OCI-LY7 (cell line): ENCODE measurements around the gene CDX4. TPM values are rescaled to one million over a fixed set of nuclear protein-coding genes. Genes with fewer than 3 reads are reported as not detected.
"Not testable (repeated sequence)": the region's sequence is repeated elsewhere in the genome, so short reads cannot be mapped to it uniquely, and the experiment has no call there.

Experiments used
- BruUV-seq: library from RNA; stranded (reverse); fragments of 400-500 nt; replicated peaks from 2 replicates; lab custom pipeline; 2021; lab: Mats Ljungman, UMichigan
- CTCF ChIA-PET: fragments of 300-600 bp; sonication (Branson Sonifier 250); formaldehyde crosslinking; loops from one replicate; lab custom pipeline; 2022; ENCODE audit warnings: antibody characterized with exemption; ENCODE audit not compliant: unreplicated experiment; lab: Charles Lee
- POLR2A ChIA-PET: fragments of 300-600 bp; sonication (Branson Sonifier 250); formaldehyde crosslinking; loops from one replicate; lab custom pipeline; 2022; ENCODE audit warnings: antibody characterized with exemption; lab: Charles Lee
- DNase-seq: peaks from one replicate; pipeline ENCODE4 v3.0.0-alpha.2; 2015; ENCODE audit warnings: low spot score
- H2AFZ ChIP-seq: fragments of 200-600 bp; sonication (generic), shearing (Covaris generic); 2 replicates; pipeline ENCODE4 v1.6.1; 2014; ENCODE audit warnings: mild to moderate bottlenecking, antibody characterized with exemption, low read length, moderate library complexity
- H3K27ac ChIP-seq: fragments of 200-600 bp; sonication (generic); 2 replicates; pipeline ENCODE4 v1.5.1; 2014; ENCODE audit warnings: mixed run types, low read depth, mild to moderate bottlenecking, moderate library complexity, low read length, inconsistent platforms; ENCODE audit not compliant: poor library complexity, severe bottlenecking
- H3K36me3 ChIP-seq: fragments of 200-600 bp; sonication (generic); 2 replicates; pipeline ENCODE4 v1.6.1; 2014; ENCODE audit warnings: mild to moderate bottlenecking, antibody characterized with exemption, low read length, moderate library complexity, mixed read lengths; ENCODE audit not compliant: insufficient read depth
- H3K4me1 ChIP-seq: fragments of 200-600 bp; sonication (generic); 2 replicates; pipeline ENCODE4 v1.5.1; 2014; ENCODE audit warnings: mild to moderate bottlenecking, low read length; ENCODE audit not compliant: insufficient read depth, poor library complexity, severe bottlenecking
- H3K4me2 ChIP-seq: fragments of 200-600 bp; sonication (generic); 2 replicates; pipeline ENCODE4 v1.6.1; 2014; ENCODE audit warnings: mild to moderate bottlenecking, low read length
- H3K4me3 ChIP-seq: fragments of 200-600 bp; sonication (generic); 2 replicates; pipeline ENCODE4 v1.5.1; 2014; ENCODE audit warnings: mild to moderate bottlenecking, low read depth, low read length; ENCODE audit not compliant: poor library complexity, severe bottlenecking
- H3K79me2 ChIP-seq: fragments of 200-600 bp; sonication (generic); 2 replicates; pipeline ENCODE4 v1.6.1; 2016; ENCODE audit warnings: low read depth, mild to moderate bottlenecking, low read length, moderate library complexity, mixed read lengths; ENCODE audit not compliant: insufficient read depth
- H3K9me2 ChIP-seq: fragments of 200-600 bp; sonication (generic); 2 replicates; pipeline ENCODE4 v1.6.1; 2016; ENCODE audit warnings: mild to moderate bottlenecking, low read length, mixed read lengths; ENCODE audit not compliant: insufficient read depth
- H3K9me3 ChIP-seq: fragments of 200-600 bp; sonication (generic); 2 replicates; pipeline ENCODE4 v1.6.1; 2014; ENCODE audit warnings: mild to moderate bottlenecking, mixed run types, low read length, mixed read lengths
- H4K20me1 ChIP-seq: fragments of 200-600 bp; sonication (generic); 2 replicates; pipeline ENCODE4 v1.6.1; 2014; ENCODE audit warnings: mild to moderate bottlenecking, antibody characterized with exemption, low read length, moderate library complexity, mixed read lengths; ENCODE audit not compliant: insufficient read depth
- EZH2phosphoT487 ChIP-seq: fragments of 200-600 bp; sonication (generic); IDR thresholded peaks from 2 replicates; pipeline ENCODE4 v1.6.1; 2018; ENCODE audit warnings: low read depth, borderline replicate concordance, mild to moderate bottlenecking, mixed run types, antibody characterized with exemption, low read length, moderate library complexity, mixed read lengths
- intact Hi-C: fragments of 100-400 bp; cut with micrococcal nuclease; formaldehyde crosslinking; loops from one replicate; pipeline ENCODE4 v1.10.0; 2022; ENCODE audit not compliant: unreplicated experiment
- small RNA-seq: library from RNA; depleted of rRNA; stranded (forward); fragments of <200 nt; gene quantifications from one replicate; pipeline ENCODE3, GENCODE V24; 2014
- total RNA-seq, 2 experiments: library from RNA; depleted of rRNA in 1 of 2; stranded (reverse); fragments of >200 nt in 1 of 2; shearing (Covaris generic) in 1 of 2; gene quantifications; 2 replicates each; pipeline ENCODE4 v1.2.3, GENCODE V29; 2014 to 2022
- TF ChIP-seq, protein P1 (sequence below): fragments of 200-600 bp; sonication (generic); conservative IDR thresholded peaks from 2 replicates; pipeline ENCODE4 v1.5.1; 2014; ENCODE audit warnings: mild to moderate bottlenecking, antibody characterized with exemption, low read length, moderate library complexity, mixed read lengths

Gene CDX4
- total RNA-seq, 2 experiments from 2014 or later, result not detected

DNA sequence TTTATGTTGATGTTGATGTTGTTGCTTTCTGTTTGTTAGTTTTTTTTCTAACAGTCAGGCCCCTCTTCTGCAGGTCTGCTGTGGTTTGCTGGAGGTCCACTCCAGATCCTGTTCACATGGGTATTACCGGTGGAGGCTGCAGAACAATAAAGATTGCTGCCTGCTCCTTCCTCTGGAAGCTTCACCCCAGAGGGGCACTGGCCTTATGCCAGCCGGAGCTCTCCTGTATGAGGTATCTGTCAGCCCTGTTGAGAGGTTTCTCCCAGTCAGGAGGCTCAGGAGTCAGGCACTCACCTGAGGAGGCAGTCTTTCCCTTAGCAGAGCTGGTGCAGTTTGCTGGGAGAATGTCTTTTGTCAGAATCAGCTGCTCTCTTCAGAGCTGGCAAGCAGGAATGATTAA is 34.7 kb downstream of the CDX4 start:
- H3K4me2 ChIP-seq, result no peak overlapping the region
- no peak overlapping the region for H2AFZ ChIP-seq
- no peaks in the 10 kb centered on the region for H3K79me2 ChIP-seq
- TF ChIP-seq, protein P1, sequence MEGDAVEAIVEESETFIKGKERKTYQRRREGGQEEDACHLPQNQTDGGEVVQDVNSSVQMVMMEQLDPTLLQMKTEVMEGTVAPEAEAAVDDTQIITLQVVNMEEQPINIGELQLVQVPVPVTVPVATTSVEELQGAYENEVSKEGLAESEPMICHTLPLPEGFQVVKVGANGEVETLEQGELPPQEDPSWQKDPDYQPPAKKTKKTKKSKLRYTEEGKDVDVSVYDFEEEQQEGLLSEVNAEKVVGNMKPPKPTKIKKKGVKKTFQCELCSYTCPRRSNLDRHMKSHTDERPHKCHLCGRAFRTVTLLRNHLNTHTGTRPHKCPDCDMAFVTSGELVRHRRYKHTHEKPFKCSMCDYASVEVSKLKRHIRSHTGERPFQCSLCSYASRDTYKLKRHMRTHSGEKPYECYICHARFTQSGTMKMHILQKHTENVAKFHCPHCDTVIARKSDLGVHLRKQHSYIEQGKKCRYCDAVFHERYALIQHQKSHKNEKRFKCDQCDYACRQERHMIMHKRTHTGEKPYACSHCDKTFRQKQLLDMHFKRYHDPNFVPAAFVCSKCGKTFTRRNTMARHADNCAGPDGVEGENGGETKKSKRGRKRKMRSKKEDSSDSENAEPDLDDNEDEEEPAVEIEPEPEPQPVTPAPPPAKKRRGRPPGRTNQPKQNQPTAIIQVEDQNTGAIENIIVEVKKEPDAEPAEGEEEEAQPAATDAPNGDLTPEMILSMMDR, result no peak
- TF ChIP-seq EZH2phosphoT487, result no peak
- no peaks in the 10 kb centered on the region for H3K9me3 ChIP-seq
- POLR2A ChIA-PET, result no interaction called here
- CTCF ChIA-PET, result no interaction called here
- intact Hi-C loops, result no loop called here
- H3K4me1 ChIP-seq, result no peaks in the 10 kb centered on the region
- H3K4me3 ChIP-seq, result no peak overlapping the region
- no peak overlapping the region for H3K27ac ChIP-seq
- no peaks in the 10 kb centered on the region for H3K36me3 ChIP-seq
- no peak for DNase-seq
- H3K9me2 ChIP-seq, result no peaks in the 10 kb centered on the region
- no peaks in the 10 kb centered on the region for H4K20me1 ChIP-seq
- no TSS peak for BruUV-seq

GRCh38 chrX:73490661-73491060 is 43.8 kb downstream of the CDX4 start:
- H3K4me1 ChIP-seq, result no peaks in the 10 kb centered on the region
- no peak overlapping the region for H2AFZ ChIP-seq
- H3K9me3 ChIP-seq, result no peaks in the 10 kb centered on the region
- intact Hi-C loops, result no loop called here
- CTCF ChIA-PET, result no interaction called here
- H3K27ac ChIP-seq, result no peak overlapping the region
- no peak for DNase-seq
- H3K9me2 ChIP-seq, result no peaks in the 10 kb centered on the region
- no peaks in the 10 kb centered on the region for H3K79me2 ChIP-seq
- POLR2A ChIA-PET, result no interaction called here
- TF ChIP-seq EZH2phosphoT487, result no peak
- TF ChIP-seq, protein P1, result no peak
- no peaks in the 10 kb centered on the region for H4K20me1 ChIP-seq
- no peak overlapping the region for H3K4me2 ChIP-seq
- no peak overlapping the region for H3K4me3 ChIP-seq
- no TSS peak for BruUV-seq
- H3K36me3 ChIP-seq, result no peaks in the 10 kb centered on the region

DNA sequence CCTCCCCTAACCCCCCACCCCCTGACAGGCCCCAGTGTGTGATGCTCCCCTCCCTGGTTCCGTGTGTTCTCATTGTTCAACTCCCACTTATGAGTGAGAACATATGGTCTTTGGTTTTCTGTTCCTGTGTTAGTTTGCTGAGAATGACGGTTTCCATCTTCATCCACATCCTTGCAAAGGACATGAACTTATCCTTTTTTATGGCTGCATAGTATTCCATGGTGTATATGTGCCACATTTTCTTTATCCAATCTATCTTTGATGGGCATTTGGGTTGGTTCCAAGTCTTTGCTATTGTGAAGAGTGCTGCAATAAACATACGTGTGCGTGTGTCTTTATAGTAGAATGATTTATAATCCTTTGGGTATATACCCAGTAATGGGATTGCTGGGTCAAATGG is 45.3 kb downstream of the CDX4 start:
- CTCF ChIA-PET, H3K9me3 ChIP-seq, H3K27ac ChIP-seq, H3K4me2 ChIP-seq, intact Hi-C loops, H2AFZ ChIP-seq, BruUV-seq, POLR2A ChIA-PET, H3K36me3 ChIP-seq, H3K4me3 ChIP-seq, H4K20me1 ChIP-seq, H3K79me2 ChIP-seq, H3K9me2 ChIP-seq, H3K4me1 ChIP-seq, DNase-seq: not testable (repeated sequence)

Small RNAs within 50 kb of the gene (small RNA-seq; reads per million reads assigned to genes)
- gene MORF4L1P6, result not detected
- gene RNU6-1044P, result not detected

Other genes with a start within 250 kb of the CDX4 start
- gene NAP1L2, start 232.2 kb upstream of the CDX4 start, total RNA-seq (2014; rRNA removed; shearing (Covaris generic)), result not detected in 2 replicates
- gene NAP1L2, start 232.2 kb upstream of the CDX4 start, total RNA-seq (2022), result not detected in 2 replicates
- gene CHIC1, start 116.1 kb downstream of the CDX4 start, total RNA-seq (2014; rRNA removed; shearing (Covaris generic)), result 3.7 and 4.8 TPM in 2 replicates
- 4.5 TPM in 2 replicates for gene CHIC1, start 116.1 kb downstream of the CDX4 start, total RNA-seq (2022)